Retinal pigment epithelial cell (primary cell): ENCODE measurements around the gene MCU.

ENCODE experiments used
- DNase-seq: peaks from one replicate; pipeline ENCODE4 v3.0.0-alpha.2; 2010; ENCODE audit warnings: low read depth
- H3K4me3 ChIP-seq: 2 replicates; pipeline ENCODE4 v1.5.1; 2011; ENCODE audit warnings: mild to moderate bottlenecking, low read length, control low read depth, moderate library complexity
- CTCF ChIP-seq: conservative IDR thresholded peaks from 2 replicates; pipeline ENCODE4 v1.5.1; 2011; ENCODE audit warnings: low read depth, low read length, control low read depth, inconsistent platforms

The MCU gene

GRCh38 chr10:72814099-72814790 is 122.3 kb downstream of the MCU start:
- no peak for TF ChIP-seq CTCF
- peak; percentile 28 for DNase-seq
- no peak overlapping the region for H3K4me3 ChIP-seq

- no peak for DNase-seq
- H3K4me3 ChIP-seq: no peak overlapping the region
- TF ChIP-seq CTCF: no peak
Measured at GRCh38 chr10:72816565-72816964, 124.6 kb downstream of the MCU start.

GRCh38 chr10:72818076-72818475 is 126.1 kb downstream of the MCU start:
- TF ChIP-seq CTCF: no peak
- no peak for DNase-seq
- no peak overlapping the region for H3K4me3 ChIP-seq

- no peak for DNase-seq
- no peak for TF ChIP-seq CTCF
- no peak overlapping the region for H3K4me3 ChIP-seq
Measured at GRCh38 chr10:72819053-72819452, 127.1 kb downstream of the MCU start.

- TF ChIP-seq CTCF: no peak
- H3K4me3 ChIP-seq: no peak overlapping the region
- peak; percentile 82 for DNase-seq
Measured at GRCh38 chr10:72821606-72822005, 129.7 kb downstream of the MCU start.

GRCh38 chr10:72822342-72822986 is 130.5 kb downstream of the MCU start:
- DNase-seq: no peak
- no peak for TF ChIP-seq CTCF
- H3K4me3 ChIP-seq: no peak overlapping the region

- DNase-seq: no peak
- no peak overlapping the region for H3K4me3 ChIP-seq
- no peak for TF ChIP-seq CTCF
Measured at GRCh38 chr10:72825163-72825562, 133.2 kb downstream of the MCU start.
